Measurements from ENCODE around the gene WFDC12. TPM values are rescaled to one million over a fixed set of nuclear protein-coding genes. Genes with fewer than 3 reads are reported as not detected.

The WFDC12 gene
- not detected in 2 replicates for total RNA-seq

- no peak for TF ChIP-seq CTCF (IDR thresholded peaks at IDR 0.05)
- no peak for ATAC-seq (ENCODE audit: low read depth)
Measured at GRCh38 chr20:45124365-45124764, at the start of gene WFDC12. TSS of gene WFDC12 (minus strand) at chr20:45124465. CDS start at chr20:45124447, 18 bp downstream.

GRCh38 chr20:45173522-45173921 is 49.3 kb upstream of the WFDC12 start:
- peaks cover 4% of the 10 kb centered on the region for H3K9me3 Mint-ChIP-seq
- intact Hi-C loops (cut with micrococcal nuclease) = no loop called here
- no peaks in the 10 kb centered on the region for H3K36me3 Mint-ChIP-seq (ENCODE audit: low read depth)
- H3K27me3 Mint-ChIP-seq = peaks cover 22% of the 10 kb centered on the region
- no peaks in the 10 kb centered on the region for H3K4me1 Mint-ChIP-seq
- CTCF ChIA-PET = no interaction called here
- POLR2A ChIA-PET = no interaction called here
- H3K4me3 Mint-ChIP-seq = no peak overlapping the region
- no peak for ATAC-seq (ENCODE audit: low read depth)
- TF ChIP-seq CTCF (IDR thresholded peaks at IDR 0.05) = no peak
- DNase-seq = no peak
- H3K27ac Mint-ChIP-seq = no peak overlapping the region

More at GRCh38 chr20:45124365-45124764, at the start of gene WFDC12:
- Mint-ChIP-seq H3K36me3 (ENCODE audit: low read depth) (no peaks in the 10 kb centered on the region), H3K4me3 (no peak within 1 kb of the TSS), H3K27ac (no peak within 1 kb of the TSS), H3K4me1 (no peaks in the 10 kb centered on the region), H3K9me3 (no peaks in the 10 kb centered on the region), H3K27me3 (peaks cover 31% of the 10 kb centered on the region)
- intact Hi-C loops (cut with micrococcal nuclease) = no loop called here
- POLR2A ChIA-PET = no interaction called here
- CTCF ChIA-PET = no interaction called here
- no peak for DNase-seq

GRCh38 chr20:45164906-45165305 is 40.6 kb upstream of the WFDC12 start:
- Mint-ChIP-seq H3K4me3 (no peak overlapping the region), H3K27me3 (peaks cover 54% of the 10 kb centered on the region), H3K4me1 (no peaks in the 10 kb centered on the region), H3K36me3 (ENCODE audit: low read depth) (no peaks in the 10 kb centered on the region), H3K27ac (no peak overlapping the region), H3K9me3 (peaks cover 16% of the 10 kb centered on the region)
- intact Hi-C loops (cut with micrococcal nuclease) = no loop called here
- no peak for DNase-seq
- no peak for ATAC-seq (ENCODE audit: low read depth)
- POLR2A ChIA-PET = no interaction called here
- no peak for TF ChIP-seq CTCF (IDR thresholded peaks at IDR 0.05)
- CTCF ChIA-PET = no interaction called here

GRCh38 chr20:45163083-45163803 is 39.0 kb upstream of the WFDC12 start:
- peaks cover 3% of the 10 kb centered on the region for H3K36me3 Mint-ChIP-seq (ENCODE audit: low read depth)
- no peak for TF ChIP-seq CTCF (IDR thresholded peaks at IDR 0.05)
- H3K4me3 Mint-ChIP-seq = no peak overlapping the region
- H3K27ac Mint-ChIP-seq = no peak overlapping the region
- CTCF ChIA-PET = no interaction called here
- H3K4me1 Mint-ChIP-seq = no peaks in the 10 kb centered on the region
- POLR2A ChIA-PET = no interaction called here
- DNase-seq (no peak), ATAC-seq (ENCODE audit: low read depth) (no peak)
- H3K9me3 Mint-ChIP-seq = peaks cover 29% of the 10 kb centered on the region
- intact Hi-C loops (cut with micrococcal nuclease) = no loop called here
- H3K27me3 Mint-ChIP-seq = peaks cover 54% of the 10 kb centered on the region

GRCh38 chr20:45157962-45158361 is 33.7 kb upstream of the WFDC12 start:
- Mint-ChIP-seq H3K27ac (no peak overlapping the region), H3K4me3 (no peak overlapping the region), H3K27me3 (peaks cover 24% of the 10 kb centered on the region), H3K36me3 (ENCODE audit: low read depth) (peaks cover 6% of the 10 kb centered on the region), H3K9me3 (peaks cover 40% of the 10 kb centered on the region), H3K4me1 (peaks cover 15% of the 10 kb centered on the region)
- DNase-seq (no peak), ATAC-seq (ENCODE audit: low read depth) (no peak)
- ChIA-PET CTCF (no interaction called here), POLR2A (no interaction called here)
- TF ChIP-seq CTCF (IDR thresholded peaks at IDR 0.05) = no peak
- intact Hi-C loops (cut with micrococcal nuclease) = no loop called here

Measured in activated B cell treated with CpG ODN at 0.5 μM for 24 hours (primary cell).